Limb (tissue), 2 donors: ENCODE data around the gene KRTAP4-2.
"Not testable (repeated sequence)": the region's sequence is repeated elsewhere in the genome, so short reads cannot be mapped to it uniquely, and the experiment has no call there.

Source experiments
- DNase-seq, 2 donors: peaks; one replicate each; pipeline ENCODE4 v3.0.0-alpha.2; 2016; ENCODE audit errors: extremely low spot score in 2 of 2

The KRTAP4-2 gene

DNA sequence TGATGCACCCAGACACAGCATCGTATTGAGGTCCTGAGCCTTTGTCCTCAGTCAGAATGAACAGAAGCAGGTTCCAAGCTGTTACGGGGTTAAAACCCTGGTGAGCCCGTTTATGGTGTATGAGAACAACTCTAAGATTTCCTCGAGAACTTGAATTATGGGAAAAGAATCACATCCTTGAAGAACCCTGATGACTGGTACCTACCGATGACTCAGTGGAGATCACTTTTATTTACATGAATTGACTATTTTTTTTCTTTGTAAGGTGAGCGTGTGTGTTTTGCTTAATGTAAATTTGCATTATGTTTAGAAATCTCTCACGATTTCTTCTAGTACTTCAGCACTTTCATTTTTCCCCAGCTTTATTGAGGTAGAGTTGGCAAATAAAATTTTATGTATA, 14.2 kb downstream of the KRTAP4-2 start:
- DNase-seq: no peak

GRCh38 chr17:41160648-41161047, 17.4 kb downstream of the KRTAP4-2 start, which contains the start of gene KRTAP4-4:
TSS of gene KRTAP4-4 (minus strand) at chr17:41160748. CDS start at chr17:41160691, 57 bp downstream.
- DNase-seq: no peak

DNA sequence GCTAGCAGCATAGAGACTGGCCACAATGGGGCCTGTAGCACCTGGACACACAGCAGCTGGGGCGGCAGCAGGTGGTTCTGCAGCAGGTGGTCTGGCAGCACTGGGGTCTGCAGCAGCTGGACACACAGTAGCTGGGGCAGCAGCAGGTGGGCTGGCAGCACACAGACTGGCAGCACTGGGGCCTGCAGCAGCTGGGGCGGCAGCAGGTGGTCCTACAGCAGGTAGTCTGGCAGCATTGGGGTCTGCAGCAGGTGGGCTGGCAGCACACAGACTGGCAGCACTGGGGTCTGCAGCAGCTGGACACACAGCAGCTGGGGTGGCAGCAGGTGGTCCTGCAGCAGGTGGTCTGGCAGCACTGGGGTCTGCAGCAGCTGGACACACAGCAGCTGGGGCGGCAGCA, 17.8 kb downstream of the KRTAP4-2 start:
- DNase-seq: not testable (repeated sequence)

- no peak for DNase-seq
Measured at GRCh38 chr17:41153856-41154255, 24.2 kb downstream of the KRTAP4-2 start.

- no peak for DNase-seq
Measured at GRCh38 chr17:41151525-41151924, 26.5 kb downstream of the KRTAP4-2 start.

GRCh38 chr17:41150026-41150425, 28.0 kb downstream of the KRTAP4-2 start:
- no peak for DNase-seq

DNA sequence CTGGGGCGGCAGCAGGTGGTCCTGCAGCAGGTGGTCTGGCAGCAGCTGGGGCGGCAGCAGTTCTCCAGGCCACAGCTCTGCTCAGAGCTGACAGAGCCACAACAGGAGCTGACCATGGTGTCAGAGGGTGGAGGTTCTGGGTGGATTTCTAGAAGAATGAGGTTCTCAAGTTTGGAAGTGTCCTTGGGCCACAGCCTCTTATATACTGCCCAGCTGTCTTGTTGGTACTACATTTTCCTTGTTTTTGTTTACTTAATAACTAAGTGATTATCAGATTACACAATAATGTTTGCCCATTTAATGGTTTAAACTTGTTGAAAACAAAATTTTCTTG, 28.4 kb downstream of the KRTAP4-2 start, which contains the start of gene KRTAP4-5:
KRTAP4-5 (minus strand) TSS at position 174 of the 334 bp plus-strand sequence; CDS start at position 116, 58 bp downstream.
- no peak for DNase-seq

- not testable (repeated sequence) for DNase-seq
Measured at GRCh38 chr17:41148971-41149651, 28.9 kb downstream of the KRTAP4-2 start.

DNA sequence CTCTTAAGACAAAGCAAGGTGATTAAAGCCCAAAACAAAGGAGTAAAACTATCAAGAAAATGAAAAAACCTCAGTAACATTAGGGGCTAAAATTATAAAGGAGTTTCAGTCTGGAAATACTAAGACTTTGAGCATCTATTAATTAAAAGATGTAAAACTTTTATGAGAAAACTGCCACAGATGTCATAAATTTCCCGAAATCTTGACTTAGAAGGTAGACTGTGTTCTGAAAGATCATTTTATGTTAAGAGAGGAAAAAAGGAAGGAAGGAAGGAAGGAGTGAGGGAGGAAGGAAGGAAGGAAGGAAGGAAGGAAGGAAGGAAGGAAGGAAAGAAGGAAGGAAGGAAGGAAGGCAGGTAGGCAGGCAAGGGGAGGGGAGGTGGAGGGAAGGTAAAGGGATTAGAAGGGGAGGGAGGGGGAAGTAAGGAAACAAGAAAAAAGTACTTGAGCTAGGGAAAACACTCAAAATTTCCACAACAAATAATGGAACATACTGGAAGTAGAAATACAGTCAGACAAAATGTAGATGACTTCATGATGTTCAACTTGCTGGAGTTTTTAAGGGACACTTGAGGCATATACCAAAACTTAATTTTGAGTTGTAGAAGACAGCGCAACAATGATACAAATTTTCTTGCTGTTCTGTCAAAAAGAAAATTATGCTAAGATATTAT, 30.4 kb downstream of the KRTAP4-2 start:
- DNase-seq: no peak

DNA sequence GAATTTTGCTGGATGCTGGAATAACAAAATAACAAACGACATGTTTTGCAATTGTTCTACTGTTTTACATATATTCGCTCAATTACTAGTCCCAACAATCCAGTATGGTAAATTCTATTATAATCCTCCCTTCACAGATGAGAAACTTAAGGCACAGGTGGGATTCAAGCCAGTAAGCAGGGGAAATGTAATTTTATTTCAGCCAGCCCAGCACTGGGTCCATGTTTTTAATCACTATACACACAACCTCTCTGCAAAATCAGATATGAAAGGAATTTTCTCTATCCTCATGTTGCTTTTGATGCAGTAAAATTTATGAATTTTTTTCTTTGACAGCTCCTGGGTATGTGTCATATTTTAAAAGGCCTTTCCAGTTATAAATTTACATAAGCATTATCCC, 32.8 kb downstream of the KRTAP4-2 start:
- DNase-seq: no peak

GRCh38 chr17:41144846-41145245, 33.2 kb downstream of the KRTAP4-2 start:
- DNase-seq: no peak

- DNase-seq: no peak
Measured at GRCh38 chr17:41141361-41141760, 36.7 kb downstream of the KRTAP4-2 start.

DNA sequence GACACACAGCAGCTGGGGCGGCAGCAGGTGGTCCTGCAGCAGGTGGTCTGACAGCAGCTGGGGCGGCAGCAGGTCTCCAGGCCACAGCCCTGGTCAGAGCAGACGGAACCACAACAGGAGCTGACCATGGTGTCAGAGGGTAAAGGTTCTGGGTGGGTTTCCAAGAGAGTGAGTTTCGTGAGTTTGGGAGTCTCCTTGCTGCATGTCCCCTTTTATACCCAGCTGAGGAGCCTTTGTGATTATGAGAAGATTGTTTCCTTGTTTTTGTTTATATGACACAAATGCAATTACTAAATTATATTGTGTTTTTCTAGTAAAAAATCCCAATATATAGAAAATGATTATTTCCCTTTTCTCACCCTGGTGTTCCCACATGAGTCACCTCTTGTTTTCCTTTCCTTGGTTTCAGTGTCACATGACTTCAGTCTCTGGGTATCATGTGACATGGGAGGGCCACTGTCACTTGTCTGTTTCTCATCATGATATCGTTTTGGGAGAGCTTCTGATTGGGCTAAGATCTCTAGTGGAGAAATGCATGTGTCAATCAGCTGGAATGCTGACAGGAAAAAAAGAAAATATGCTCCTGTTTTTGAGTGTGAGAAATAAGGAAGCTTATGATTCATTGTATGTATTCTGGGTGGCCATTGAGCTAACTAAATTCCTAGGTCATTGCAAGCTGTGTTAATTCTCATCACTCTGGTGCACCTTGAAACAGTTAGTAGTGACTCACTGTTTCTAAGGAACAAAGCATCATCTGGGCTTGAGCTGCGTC, 37.5 kb downstream of the KRTAP4-2 start, which contains the start of gene KRTAP4-6:
KRTAP4-6 (minus strand) TSS at position 185 of the 772 bp plus-strand sequence; CDS start at position 128, 57 bp downstream.
- no peak for DNase-seq

DNA sequence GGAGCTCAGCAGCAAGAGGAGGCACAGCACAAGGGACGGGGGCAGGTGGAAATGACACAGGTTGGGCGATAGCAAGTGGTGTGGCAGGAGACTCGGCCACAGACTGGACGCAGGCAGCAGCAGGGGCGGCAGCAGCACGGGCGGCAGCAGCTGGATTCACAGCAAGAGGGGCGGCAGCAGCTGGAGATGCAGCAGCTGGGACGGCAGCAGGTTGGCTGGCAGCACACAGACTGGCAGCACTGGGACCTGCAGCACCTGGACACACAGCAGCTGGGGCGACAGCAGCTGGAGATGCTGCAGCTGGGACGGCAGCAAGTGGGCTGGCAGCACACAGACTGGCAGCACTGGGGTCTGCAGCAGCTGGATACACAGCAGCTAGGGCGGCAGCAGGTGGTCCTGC, 38.2 kb downstream of the KRTAP4-2 start:
- DNase-seq: not testable (repeated sequence)

GRCh38 chr17:41133880-41134735, 43.9 kb downstream of the KRTAP4-2 start:
- DNase-seq: no peak

- DNase-seq: no peak
Measured at GRCh38 chr17:41131979-41132378, 46.0 kb downstream of the KRTAP4-2 start.
